MCF 10A (cell line): ENCODE results near the gene FNDC1. TPM values are rescaled to one million over a fixed set of nuclear protein-coding genes. Genes with fewer than 3 reads are reported as not detected.

Experiments used
- BruUV-seq: library from RNA; stranded (reverse); fragments of 400-500 nt; replicated peaks from 2 replicates; lab custom pipeline; 2021; lab: Mats Ljungman, UMichigan
- CTCF ChIA-PET: fragments of 300-600 bp; sonication (Branson Sonifier 250); formaldehyde crosslinking; extraction: SDS; loops from one replicate; lab custom pipeline; 2021; ENCODE audit warnings: antibody characterized with exemption, inconsistent platforms; lab: Yijun Ruan, JAX
- POLR2A ChIA-PET: fragments of 300-600, 350-650 bp; sonication (Branson Sonifier 250); formaldehyde crosslinking; extraction: SDS; loops from one replicate; lab custom pipeline; 2020; ENCODE audit warnings: antibody characterized with exemption, inconsistent platforms; lab: Yijun Ruan, JAX
- DNase-seq: peaks from one replicate; pipeline ENCODE4 v3.0.0-alpha.2; 2018; ENCODE audit not compliant: unreplicated experiment
- H3K27ac Mint-ChIP-seq: one replicate; pipeline ENCODE4 v1.8.0; 2022; ENCODE audit warnings: mild to moderate bottlenecking, low read depth, mixed read lengths; ENCODE audit not compliant: unreplicated experiment
- H3K27me3 Mint-ChIP-seq: one replicate; pipeline ENCODE4 v1.8.0; 2022; ENCODE audit warnings: mixed read lengths; ENCODE audit not compliant: insufficient read depth, unreplicated experiment
- H3K36me3 Mint-ChIP-seq: one replicate; pipeline ENCODE4 v1.8.0; 2022; ENCODE audit warnings: mild to moderate bottlenecking, moderate library complexity, mixed read lengths; ENCODE audit not compliant: insufficient read depth, unreplicated experiment
- H3K4me1 Mint-ChIP-seq: one replicate; pipeline ENCODE4 v1.8.0; 2022; ENCODE audit warnings: mixed read lengths; ENCODE audit not compliant: insufficient read depth, unreplicated experiment
- H3K4me3 Mint-ChIP-seq: one replicate; pipeline ENCODE4 v1.8.0; 2022; ENCODE audit warnings: mild to moderate bottlenecking, moderate library complexity, mixed read lengths; ENCODE audit not compliant: unreplicated experiment
- H3K9me3 Mint-ChIP-seq: one replicate; pipeline ENCODE4 v1.8.0; 2022; ENCODE audit warnings: mixed read lengths; ENCODE audit not compliant: unreplicated experiment
- CTCF ChIP-seq: fragments of 200-600 bp; IDR thresholded peaks from one replicate; pipeline ENCODE4 v1.8.0; 2022; ENCODE audit warnings: antibody characterized with exemption, mild to moderate bottlenecking; ENCODE audit not compliant: unreplicated experiment
- intact Hi-C: fragments of 100-400 bp; cut with micrococcal nuclease; formaldehyde crosslinking; loops from 2 replicates; pipeline ENCODE4 v1.14.1; 2022
- total RNA-seq: library from RNA; stranded (reverse); gene quantifications from 2 replicates; pipeline ENCODE4 v1.2.3, GENCODE V29; 2022

The FNDC1 gene
- total RNA-seq, 1 experiment from 2014 or later = not detected

DNA sequence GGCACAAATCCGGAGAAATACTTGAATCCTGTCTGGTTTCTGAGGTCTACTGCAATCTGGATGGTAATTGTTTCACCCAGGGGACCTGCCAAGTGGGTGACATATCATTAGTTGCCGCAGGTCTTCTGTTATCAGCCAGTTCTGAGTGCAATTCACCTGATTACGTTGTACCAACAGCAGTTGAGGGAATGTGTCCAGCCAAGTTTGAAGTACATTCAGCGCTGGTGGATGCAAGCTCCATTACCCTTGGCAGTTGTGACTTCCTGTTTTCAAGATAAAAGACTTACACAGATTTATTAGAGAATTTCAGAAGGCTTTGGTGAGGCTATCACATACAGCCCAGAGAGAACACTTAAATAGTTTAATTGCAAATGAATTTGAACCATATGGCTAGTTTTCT, 42.8 kb downstream of the FNDC1 start:
- ChIA-PET POLR2A (no interaction called here), CTCF (interaction anchor here (0.9 to 1.4 kb wide), 2 partner anchors 441 to 442 kb away, joined by 3 read pairs; no protein-coding TSS in a partner anchor)
- no peaks in the 10 kb centered on the region for H3K4me1 Mint-ChIP-seq
- H3K36me3 Mint-ChIP-seq = no peaks in the 10 kb centered on the region
- H3K4me3 Mint-ChIP-seq = no peak overlapping the region
- no TSS peak for BruUV-seq
- no peaks in the 10 kb centered on the region for H3K27me3 Mint-ChIP-seq
- H3K27ac Mint-ChIP-seq = no peak overlapping the region
- DNase-seq = no peak
- TF ChIP-seq CTCF = no peak
- intact Hi-C loops = no loop called here
- H3K9me3 Mint-ChIP-seq = no peaks in the 10 kb centered on the region

DNA sequence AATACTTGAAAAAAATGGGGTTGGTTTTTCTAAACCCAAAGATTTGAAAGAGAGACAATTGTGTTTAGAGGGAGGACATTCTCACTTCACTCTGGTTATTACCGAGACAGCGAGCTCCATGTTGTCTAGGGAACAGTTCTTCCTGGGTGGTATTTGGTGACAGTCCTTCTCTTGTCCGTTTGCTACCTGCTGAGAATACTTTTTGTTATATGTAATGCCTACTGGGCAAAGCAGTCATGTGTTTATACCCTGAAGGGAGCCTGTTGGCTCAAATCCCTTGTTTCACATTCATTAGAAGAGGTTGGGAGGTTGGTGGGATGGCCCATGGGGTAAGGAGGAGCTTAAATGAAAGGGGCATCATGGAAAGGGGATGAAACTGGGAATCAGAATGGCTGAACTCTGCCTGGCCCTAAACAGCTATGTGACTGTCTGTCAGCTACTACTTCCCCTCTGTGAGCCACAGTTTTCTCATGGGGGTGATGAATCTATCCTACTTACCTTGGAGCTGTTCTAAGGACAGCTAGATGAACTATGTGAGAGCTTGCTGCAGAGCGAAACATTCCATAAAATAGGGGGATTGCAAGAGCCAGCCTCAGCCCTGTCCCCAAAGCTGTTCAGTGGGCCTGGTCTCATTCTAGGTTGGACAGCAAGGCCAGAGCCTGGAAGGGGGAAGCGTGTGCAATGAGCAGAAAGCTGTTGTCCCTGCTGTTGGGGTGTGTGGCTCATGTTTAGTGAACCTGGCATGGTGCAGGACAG, 43.5 kb downstream of the FNDC1 start:
- H3K9me3 Mint-ChIP-seq = no peaks in the 10 kb centered on the region
- intact Hi-C loops = no loop called here
- H3K27me3 Mint-ChIP-seq = no peaks in the 10 kb centered on the region
- POLR2A ChIA-PET = no interaction called here
- CTCF ChIA-PET = interaction anchor here (0.9 to 1.4 kb wide), 2 partner anchors 440 to 441 kb away, joined by 3 read pairs; no protein-coding TSS in a partner anchor
- BruUV-seq = no TSS peak
- DNase-seq = no peak
- no peak overlapping the region for H3K27ac Mint-ChIP-seq
- no peak for TF ChIP-seq CTCF
- no peaks in the 10 kb centered on the region for H3K4me1 Mint-ChIP-seq
- H3K4me3 Mint-ChIP-seq = no peak overlapping the region
- no peaks in the 10 kb centered on the region for H3K36me3 Mint-ChIP-seq

DNA sequence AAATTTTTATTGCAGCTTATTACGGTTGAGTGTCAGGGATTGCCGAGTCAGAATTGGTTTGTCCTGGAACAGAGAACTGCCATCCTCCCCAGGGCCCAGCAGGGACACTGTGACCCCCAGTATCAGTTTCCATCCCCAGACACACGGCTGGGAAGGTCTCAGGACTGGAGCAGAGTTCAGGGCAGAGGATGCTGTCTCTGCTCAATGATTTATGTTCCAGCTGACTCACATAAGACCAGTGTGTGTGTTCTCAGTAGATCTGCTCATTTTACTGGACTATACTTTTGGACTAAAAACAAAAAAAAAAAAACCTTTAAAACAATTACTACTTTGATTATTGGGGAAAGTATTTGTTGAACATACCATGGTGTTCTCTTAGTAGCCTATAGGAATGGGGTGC, 44.2 kb downstream of the FNDC1 start:
- H3K27me3 Mint-ChIP-seq = peaks cover 4% of the 10 kb centered on the region
- intact Hi-C loops = no loop called here
- no peak overlapping the region for H3K4me3 Mint-ChIP-seq
- ChIA-PET POLR2A (no interaction called here), CTCF (interaction anchor here (0.6 kb wide), 1 partner anchor 519 kb away, joined by 5 read pairs; no protein-coding TSS in a partner anchor)
- H3K4me1 Mint-ChIP-seq = no peaks in the 10 kb centered on the region
- no peak for TF ChIP-seq CTCF
- no peak for DNase-seq
- BruUV-seq = no TSS peak
- no peaks in the 10 kb centered on the region for H3K36me3 Mint-ChIP-seq
- H3K9me3 Mint-ChIP-seq = no peaks in the 10 kb centered on the region
- H3K27ac Mint-ChIP-seq = no peak overlapping the region

DNA sequence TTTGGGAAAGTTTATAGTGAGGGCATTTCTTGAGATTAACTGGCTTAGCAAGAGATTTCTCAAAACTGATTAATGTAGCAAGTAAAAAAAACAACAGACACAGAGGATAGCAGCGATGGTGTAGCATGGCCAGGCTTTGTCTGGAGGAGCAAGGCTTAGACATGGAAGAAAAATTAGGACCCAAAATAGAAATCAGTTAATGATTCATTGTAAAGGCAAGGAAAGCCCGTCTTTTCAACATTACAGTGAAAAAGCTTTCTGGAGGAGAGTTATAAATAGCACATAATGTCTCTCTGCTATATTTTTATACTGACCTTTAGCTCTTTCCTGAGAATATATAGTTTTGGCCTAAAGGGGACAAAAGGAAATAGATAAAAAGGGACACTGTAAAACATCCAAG, 45.1 kb downstream of the FNDC1 start:
- no TSS peak for BruUV-seq
- POLR2A ChIA-PET = no interaction called here
- Mint-ChIP-seq H3K4me1 (no peaks in the 10 kb centered on the region), H3K27me3 (peaks cover 12% of the 10 kb centered on the region), H3K36me3 (no peaks in the 10 kb centered on the region), H3K27ac (no peak overlapping the region), H3K9me3 (no peaks in the 10 kb centered on the region), H3K4me3 (no peak overlapping the region)
- intact Hi-C loops = no loop called here
- CTCF ChIA-PET = interaction anchor here (0.7 kb wide), 1 partner anchor 38 kb away, joined by 3 read pairs; no protein-coding TSS in a partner anchor
- DNase-seq = no peak
- no peak for TF ChIP-seq CTCF
